AG10803 (cell line): Measurements from ENCODE around the gene OIP5.

Source experiments
- DNase-seq: peaks from one replicate; pipeline ENCODE4 v3.0.0; 2010; ENCODE audit warnings: low read depth
- H3K4me3 ChIP-seq: 2 replicates; pipeline ENCODE4 v1.5.1; 2011; ENCODE audit warnings: mild to moderate bottlenecking, low read length, control low read depth
- TF ChIP-seq, protein P1 (sequence below): conservative IDR thresholded peaks from 2 replicates; pipeline ENCODE4 v1.5.1; 2011; ENCODE audit warnings: mild to moderate bottlenecking, low read length, control low read depth, inconsistent platforms

Gene OIP5

DNA sequence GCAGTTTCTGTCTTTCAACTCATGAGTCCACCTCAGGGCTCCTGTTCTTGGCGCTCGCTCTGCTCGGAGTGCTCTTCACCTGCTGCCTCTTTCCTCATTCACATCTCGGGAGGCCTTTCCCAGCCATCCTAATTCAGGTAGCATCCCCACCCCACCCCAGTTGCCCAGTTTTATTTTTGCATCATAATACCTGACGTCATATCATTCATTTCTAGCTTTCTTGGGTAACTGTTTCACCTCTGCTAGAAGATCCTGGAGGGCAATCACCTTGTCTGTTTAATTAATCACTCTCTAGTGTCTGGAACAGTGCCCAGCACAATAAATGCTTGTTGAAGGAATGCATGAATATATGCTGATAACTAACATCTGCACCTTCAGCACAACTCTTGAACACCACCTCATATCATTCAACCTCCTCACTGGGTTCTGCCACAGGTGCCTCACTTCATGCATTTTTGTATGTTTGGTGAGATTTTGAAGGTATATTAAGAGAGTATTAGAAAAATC lies 7.9 kb upstream of the OIP5 start:
- H3K4me3 ChIP-seq: no peak overlapping the region
- no peak for DNase-seq
- TF ChIP-seq, protein P1, sequence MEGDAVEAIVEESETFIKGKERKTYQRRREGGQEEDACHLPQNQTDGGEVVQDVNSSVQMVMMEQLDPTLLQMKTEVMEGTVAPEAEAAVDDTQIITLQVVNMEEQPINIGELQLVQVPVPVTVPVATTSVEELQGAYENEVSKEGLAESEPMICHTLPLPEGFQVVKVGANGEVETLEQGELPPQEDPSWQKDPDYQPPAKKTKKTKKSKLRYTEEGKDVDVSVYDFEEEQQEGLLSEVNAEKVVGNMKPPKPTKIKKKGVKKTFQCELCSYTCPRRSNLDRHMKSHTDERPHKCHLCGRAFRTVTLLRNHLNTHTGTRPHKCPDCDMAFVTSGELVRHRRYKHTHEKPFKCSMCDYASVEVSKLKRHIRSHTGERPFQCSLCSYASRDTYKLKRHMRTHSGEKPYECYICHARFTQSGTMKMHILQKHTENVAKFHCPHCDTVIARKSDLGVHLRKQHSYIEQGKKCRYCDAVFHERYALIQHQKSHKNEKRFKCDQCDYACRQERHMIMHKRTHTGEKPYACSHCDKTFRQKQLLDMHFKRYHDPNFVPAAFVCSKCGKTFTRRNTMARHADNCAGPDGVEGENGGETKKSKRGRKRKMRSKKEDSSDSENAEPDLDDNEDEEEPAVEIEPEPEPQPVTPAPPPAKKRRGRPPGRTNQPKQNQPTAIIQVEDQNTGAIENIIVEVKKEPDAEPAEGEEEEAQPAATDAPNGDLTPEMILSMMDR: no peak

DNA sequence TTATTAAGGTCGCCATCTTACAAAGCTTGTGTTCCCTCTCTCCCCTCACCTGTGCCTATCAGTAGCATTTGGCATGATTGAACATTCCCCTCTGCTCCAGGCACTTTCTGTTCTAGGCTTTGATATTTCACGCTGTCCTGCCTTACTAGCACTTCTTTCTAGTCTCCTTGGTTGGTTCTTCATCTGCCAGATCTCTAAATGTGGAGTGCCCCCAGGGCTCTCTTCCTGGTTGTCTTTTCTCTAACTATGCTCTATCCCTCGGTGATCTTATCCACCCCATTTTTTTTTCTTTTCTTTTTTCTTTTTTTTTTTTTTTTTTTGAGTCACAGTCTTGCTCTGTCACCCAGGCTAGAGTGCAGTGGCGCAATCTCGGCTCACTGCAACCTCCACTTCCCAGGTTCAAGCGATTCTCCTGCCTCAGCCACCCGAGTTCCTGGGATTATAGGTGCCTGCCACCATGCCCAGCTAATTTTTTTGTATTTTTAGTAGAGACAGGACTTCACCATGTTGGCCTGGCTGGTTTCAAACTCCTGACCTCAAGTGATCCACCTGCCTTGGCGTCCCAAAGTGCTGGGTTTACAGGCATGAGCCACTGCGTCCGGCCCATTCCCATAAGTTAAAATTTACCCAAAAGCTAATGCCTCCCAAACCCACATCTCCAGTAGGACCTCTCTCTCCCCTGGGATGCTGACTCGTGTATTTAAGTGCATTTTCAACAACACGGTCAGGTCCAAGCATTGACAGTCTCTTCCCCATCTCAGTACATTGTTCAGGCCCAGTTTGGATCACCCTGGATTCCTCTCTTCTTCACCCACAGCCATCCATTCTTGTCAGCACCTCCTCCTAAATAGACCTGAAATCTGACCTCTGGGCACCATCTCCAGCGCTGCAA lies 5.5 kb upstream of the OIP5 start:
- no peak for DNase-seq
- TF ChIP-seq, protein P1: no peak
- H3K4me3 ChIP-seq: no peak overlapping the region

DNA sequence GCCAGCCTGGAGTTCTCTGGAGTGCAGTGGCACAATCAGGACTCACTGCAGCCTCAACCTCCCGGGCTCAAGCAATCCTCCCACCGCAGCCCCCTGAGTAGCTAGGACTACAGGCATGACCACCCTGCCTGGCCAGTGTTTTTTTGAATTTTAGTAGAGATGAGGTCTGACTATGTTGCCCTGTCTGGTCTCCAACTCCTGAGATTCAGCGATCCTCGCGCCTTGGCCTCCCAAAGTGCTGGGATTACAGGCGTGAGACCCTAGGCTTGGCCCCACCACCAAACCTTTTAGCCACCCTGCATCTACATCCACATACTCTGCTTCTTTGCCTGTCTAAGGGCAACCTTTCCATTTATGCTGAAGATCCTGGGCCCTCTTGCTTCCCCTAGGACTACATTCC lies 4.7 kb upstream of the OIP5 start:
- TF ChIP-seq, protein P1: no peak
- DNase-seq: no peak
- H3K4me3 ChIP-seq: no peak overlapping the region

DNA sequence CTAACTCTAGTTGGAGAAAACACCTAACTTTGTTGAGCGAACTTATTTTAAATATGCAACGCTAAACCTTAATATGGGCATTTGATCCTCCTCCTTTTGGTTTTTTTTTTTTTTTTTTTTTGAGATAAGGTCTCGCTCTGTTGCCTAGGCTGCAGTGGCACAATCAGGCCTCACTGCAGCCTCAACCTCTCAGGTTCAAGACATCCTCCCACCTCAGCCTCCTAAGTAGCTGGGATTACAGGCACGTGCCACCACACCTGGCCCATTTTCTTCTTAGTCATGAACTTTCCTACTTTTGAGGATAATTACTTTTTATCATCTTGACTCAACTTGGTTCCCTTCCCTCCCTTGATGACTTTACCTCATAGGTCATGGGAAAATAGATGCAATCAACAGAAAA lies 4.2 kb upstream of the OIP5 start:
- TF ChIP-seq, protein P1: no peak
- no peak for DNase-seq
- no peak overlapping the region for H3K4me3 ChIP-seq

DNA sequence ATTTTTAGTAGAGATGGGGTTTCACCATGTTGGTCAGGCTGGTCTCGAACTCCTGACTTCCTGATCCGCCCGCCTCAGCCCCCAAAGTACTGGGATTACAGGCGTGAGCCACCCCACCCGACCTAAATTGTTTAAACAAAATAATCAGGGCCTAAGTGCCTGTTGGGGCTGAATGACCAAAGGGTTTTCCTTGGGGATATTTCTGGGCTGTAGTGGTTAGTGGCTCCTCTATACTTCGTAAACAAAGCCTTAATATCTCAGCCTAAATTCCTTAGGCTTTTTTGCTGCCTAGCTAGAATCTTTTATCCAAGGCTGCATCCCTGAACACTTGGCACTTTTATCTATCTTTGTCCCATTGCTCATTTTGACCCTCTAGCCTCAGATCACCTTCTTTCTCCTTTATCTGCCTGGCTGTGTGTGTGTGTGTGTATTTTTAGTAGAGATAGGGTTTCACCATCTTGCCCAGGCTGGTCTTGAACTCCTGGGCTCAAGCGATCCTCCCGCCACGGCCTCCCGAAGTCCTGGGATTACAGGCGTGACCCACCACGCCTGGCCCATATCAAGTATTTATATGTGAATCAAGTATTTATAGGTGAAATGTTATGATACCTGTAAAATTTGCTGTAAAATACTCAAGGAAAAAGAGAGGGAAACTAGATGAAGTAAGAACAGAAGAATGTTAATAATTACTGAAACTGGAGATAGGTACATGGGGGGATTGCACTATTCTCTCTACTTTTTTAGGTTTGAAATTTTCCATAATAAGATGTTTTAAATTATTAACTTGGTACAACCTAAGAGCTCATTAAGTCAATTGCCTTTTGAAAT lies 2.1 kb upstream of the OIP5 start:
- no peak overlapping the region; the same call in 1 of the 2 replicates for H3K4me3 ChIP-seq
- DNase-seq: no peak
- TF ChIP-seq, protein P1: no peak

DNA sequence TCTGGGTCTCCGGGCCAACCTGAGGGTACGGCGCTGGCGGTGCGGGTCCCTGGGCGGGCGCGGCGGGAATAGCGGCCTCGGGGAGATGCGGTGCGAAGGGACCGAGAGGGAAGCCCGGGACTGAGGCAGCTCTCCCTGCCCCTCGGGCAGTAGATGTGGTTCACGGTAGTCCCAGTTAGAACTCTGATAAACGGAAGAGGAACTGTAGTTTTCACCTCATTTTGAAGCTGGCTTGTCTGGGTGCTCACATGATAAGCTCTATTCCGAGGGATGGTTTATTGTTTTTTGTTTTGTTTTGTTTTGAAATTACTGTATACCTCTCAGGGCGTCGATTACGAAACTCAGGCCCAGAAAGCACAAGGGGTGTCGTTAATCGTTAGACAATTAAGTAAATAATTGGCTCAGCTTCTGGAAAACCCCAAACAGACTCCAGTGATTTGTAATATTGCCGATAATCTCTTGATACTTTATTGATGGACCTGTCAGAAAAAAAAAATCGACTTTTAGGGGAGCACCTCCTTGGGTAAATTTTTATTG lies 703 bp upstream of the OIP5 start:
- no peak for DNase-seq
- TF ChIP-seq, protein P1: no peak
- H3K4me3 ChIP-seq: peak overlapping the region; percentile 98
